Activated CD4-positive, alpha-beta T cell treated with anti-CD3 and anti-CD28 coated beads, Interleukin-2, amount 10 ng/mL, durations not matched to agents 7 days and 5 days (primary cell): ENCODE data around the gene DCTPP1. TPM values are rescaled to one million over a fixed set of nuclear protein-coding genes. Genes with fewer than 3 reads are reported as not detected.
"Not testable (repeated sequence)": the region's sequence is repeated elsewhere in the genome, so short reads cannot be mapped to it uniquely, and the experiment has no call there.

ENCODE experiments used
- CTCF ChIA-PET: fragments of 350-600 bp; sonication (Branson Sonifier 250); formaldehyde crosslinking; loops from one replicate; lab custom pipeline; 2021; ENCODE audit warnings: antibody characterized with exemption; lab: Charles Lee
- POLR2A ChIA-PET: fragments of 350-600 bp; sonication (Branson Sonifier 250); formaldehyde crosslinking; loops from one replicate; lab custom pipeline; 2021; ENCODE audit warnings: antibody characterized with exemption; lab: Charles Lee
- DNase-seq: peaks from one replicate; pipeline ENCODE4 v3.0.0-alpha.2; 2020
- H3K27ac Mint-ChIP-seq: one replicate; pipeline ENCODE4 v1.8.0; 2021; ENCODE audit warnings: mild to moderate bottlenecking, moderate library complexity, mixed read lengths
- H3K27me3 Mint-ChIP-seq: one replicate; pipeline ENCODE4 v1.8.0; 2021; ENCODE audit warnings: mixed read lengths
- H3K36me3 Mint-ChIP-seq: one replicate; pipeline ENCODE4 v1.8.0; 2021; ENCODE audit warnings: low read depth, mixed read lengths
- H3K4me1 Mint-ChIP-seq: one replicate; pipeline ENCODE4 v1.8.0; 2021; ENCODE audit warnings: mixed read lengths
- H3K4me3 Mint-ChIP-seq: one replicate; pipeline ENCODE4 v1.8.0; 2021; ENCODE audit warnings: mild to moderate bottlenecking, moderate library complexity, mixed read lengths
- H3K9me3 Mint-ChIP-seq: one replicate; pipeline ENCODE4 v1.8.0; 2021; ENCODE audit warnings: mixed read lengths
- total RNA-seq, 2 experiments: library from RNA; stranded (reverse); gene quantifications; one replicate each; pipeline ENCODE4 v1.2.3, GENCODE V29; 2021

The DCTPP1 gene
- total RNA-seq, 2 experiments from 2014 or later = 48.4 to 51.4 TPM

GRCh38 chr16:30407102-30407803 lies 22.6 kb downstream of the DCTPP1 start, which contains the start of gene ZNF771:
TSS of gene ZNF771 (plus strand) at chr16:30407606. CDS start at chr16:30408054, 448 bp downstream.
- H3K27me3 Mint-ChIP-seq = peaks cover 6% of the 10 kb centered on the region
- ChIA-PET CTCF (interaction anchor here (0.5 to 4.5 kb wide), 11 partner anchors 9 to 335 kb away, joined by 3 to 47 read pairs (median 5); partner anchors contain the start of genes DCTPP1, SEPTIN1 and ZNF48), POLR2A (interaction anchor here (0.5 to 1.0 kb wide), 2 partner anchors 22 to 72 kb away, joined by 3 to 5 read pairs; no protein-coding TSS in a partner anchor)
- peaks cover 30% of the 10 kb centered on the region for H3K4me1 Mint-ChIP-seq
- DNase-seq = peak; percentile 91
- peak within 1 kb of the TSS; percentile 87 for H3K4me3 Mint-ChIP-seq
- peak within 1 kb of the TSS; percentile 94 for H3K27ac Mint-ChIP-seq
- H3K36me3 Mint-ChIP-seq = peaks cover 2% of the 10 kb centered on the region
- H3K9me3 Mint-ChIP-seq = no peaks in the 10 kb centered on the region

DNA sequence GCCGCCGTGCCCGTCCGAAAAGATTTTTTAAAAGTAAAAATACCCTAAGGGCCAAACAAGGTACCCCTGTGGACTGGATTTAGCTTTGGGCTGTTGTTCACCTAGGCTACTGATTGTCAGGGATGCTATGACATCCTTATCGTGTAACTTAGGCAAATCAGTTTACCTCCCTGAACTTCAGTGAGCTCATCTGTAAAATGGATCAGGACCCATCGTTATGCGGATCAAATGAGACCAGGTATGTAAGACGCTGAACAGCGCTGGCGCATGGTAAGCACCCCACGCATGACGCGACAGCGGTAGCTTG lies 23.1 kb downstream of the DCTPP1 start:
- no peaks in the 10 kb centered on the region for H3K9me3 Mint-ChIP-seq
- peak overlapping the region; percentile 87 for H3K4me3 Mint-ChIP-seq
- no peak for DNase-seq
- ChIA-PET CTCF (interaction anchor here (1.0 to 4.5 kb wide), 7 partner anchors 8 to 209 kb away, joined by 3 to 47 read pairs (median 7); partner anchors contain the start of genes DCTPP1 and ZNF48), POLR2A (interaction anchor here (0.5 to 1.0 kb wide), 2 partner anchors 22 to 72 kb away, joined by 3 to 5 read pairs; no protein-coding TSS in a partner anchor)
- H3K27ac Mint-ChIP-seq = peak overlapping the region; percentile 94
- peaks cover 6% of the 10 kb centered on the region for H3K27me3 Mint-ChIP-seq
- no peaks in the 10 kb centered on the region for H3K36me3 Mint-ChIP-seq
- peaks cover 27% of the 10 kb centered on the region for H3K4me1 Mint-ChIP-seq

DNA sequence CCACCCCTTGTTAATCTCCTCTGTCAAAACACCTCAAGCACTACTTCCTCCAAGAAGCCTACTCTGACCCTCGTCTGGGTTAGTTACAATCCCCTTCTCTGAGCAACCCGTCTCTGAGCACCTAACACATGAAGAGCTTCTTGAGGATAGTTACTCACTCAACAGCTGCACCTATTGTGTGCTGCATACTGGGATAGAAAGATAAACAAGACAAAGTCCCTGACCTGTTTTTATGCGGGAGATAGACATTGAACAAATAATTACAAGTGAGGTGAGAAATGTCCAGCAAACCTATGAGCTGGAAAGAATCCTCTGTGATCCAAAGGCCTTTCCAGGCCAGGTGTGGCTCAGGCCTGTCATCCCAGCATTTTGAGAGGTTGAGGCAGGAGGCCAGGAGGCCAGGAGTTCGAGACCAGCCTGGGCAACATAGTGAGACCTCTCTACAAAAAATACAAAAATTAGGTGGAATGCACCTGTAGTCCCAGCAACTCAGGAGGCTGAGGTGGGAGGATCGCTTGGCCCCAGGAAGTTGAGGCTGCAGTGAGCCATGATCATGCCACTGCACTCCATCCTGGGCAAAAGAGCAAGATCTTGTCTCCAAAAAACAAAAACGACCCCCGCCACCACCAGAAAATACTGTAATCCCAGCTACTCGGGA lies 27.9 kb downstream of the DCTPP1 start:
- Mint-ChIP-seq H3K27ac (no peak overlapping the region), H3K36me3 (peaks cover 15% of the 10 kb centered on the region), H3K9me3 (no peaks in the 10 kb centered on the region), H3K4me3 (peak overlapping the region; percentile 78), H3K4me1 (peaks cover 37% of the 10 kb centered on the region), H3K27me3 (peaks cover 6% of the 10 kb centered on the region)
- CTCF ChIA-PET = interaction anchor here (1.2 to 1.8 kb wide), 4 partner anchors 8 to 19 kb away, joined by 3 to 4 read pairs (median 4); partner anchors contain the start of gene SEPTIN1
- POLR2A ChIA-PET = interaction anchor here (0.6 kb wide), 1 partner anchor 31 kb away, joined by 3 read pairs; the partner anchor contains the start of gene TBC1D10B
- DNase-seq = no peak

GRCh38 chr16:30399435-30400186 lies 30.2 kb downstream of the DCTPP1 start:
- peaks cover 22% of the 10 kb centered on the region for H3K36me3 Mint-ChIP-seq
- CTCF ChIA-PET = interaction anchor here (0.6 to 3.2 kb wide), 5 partner anchors 8 to 28 kb away, joined by 3 to 18 read pairs (median 6); partner anchors contain the start of genes SEPTIN1, TBC1D10B and ZNF771

DNA sequence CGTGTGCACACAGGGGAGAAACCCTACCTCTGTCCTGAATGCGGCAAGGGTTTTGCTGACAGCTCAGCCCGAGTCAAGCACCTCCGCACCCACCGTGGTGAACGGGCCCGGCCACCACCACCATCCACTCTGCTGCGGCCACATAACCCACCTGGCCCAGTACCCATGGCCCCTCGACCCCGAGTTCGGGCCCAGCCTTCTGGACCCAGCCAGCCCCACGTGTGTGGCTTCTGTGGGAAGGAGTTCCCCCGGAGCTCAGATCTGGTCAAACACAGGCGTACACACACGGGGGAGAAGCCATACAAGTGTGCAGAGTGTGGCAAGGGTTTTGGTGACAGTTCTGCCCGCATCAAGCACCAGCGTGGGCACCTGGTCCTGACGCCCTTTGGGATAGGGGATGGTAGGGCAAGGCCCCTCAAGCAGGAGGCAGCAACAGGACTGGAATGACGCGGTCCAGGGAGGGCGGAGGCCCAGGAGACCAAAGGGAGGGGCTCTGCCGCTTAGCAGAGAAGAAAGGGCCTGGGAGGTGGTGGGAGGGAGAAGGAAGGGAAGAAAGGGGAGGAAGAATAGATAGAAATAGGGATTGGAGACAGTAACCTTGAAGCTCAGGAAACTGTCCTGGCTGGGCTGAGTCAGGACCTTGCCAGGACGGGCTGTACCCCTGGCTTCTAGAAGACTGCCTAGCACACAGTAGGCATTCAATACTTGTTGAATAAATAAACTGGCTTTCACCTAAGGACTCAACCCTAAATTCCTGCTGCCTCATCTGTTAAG lies 31.0 kb downstream of the DCTPP1 start:
- H3K4me1 Mint-ChIP-seq = peaks cover 51% of the 10 kb centered on the region
- peak overlapping the region; percentile 73 for H3K27ac Mint-ChIP-seq
- POLR2A ChIA-PET = no interaction called here
- H3K36me3 Mint-ChIP-seq = peaks cover 22% of the 10 kb centered on the region
- H3K4me3 Mint-ChIP-seq = no peak overlapping the region
- no peak for DNase-seq
- H3K9me3 Mint-ChIP-seq = no peaks in the 10 kb centered on the region
- H3K27me3 Mint-ChIP-seq = peaks cover 1% of the 10 kb centered on the region
- CTCF ChIA-PET = interaction anchor here (1.6 to 3.2 kb wide), 4 partner anchors 9 to 28 kb away, joined by 5 to 18 read pairs (median 8); partner anchors contain the start of genes SEPTIN1, TBC1D10B and ZNF771

More at GRCh38 chr16:30399435-30400186, 30.2 kb downstream of the DCTPP1 start:
- Mint-ChIP-seq H3K4me1 (peaks cover 45% of the 10 kb centered on the region), H3K27me3 (peaks cover 6% of the 10 kb centered on the region), H3K9me3 (no peaks in the 10 kb centered on the region), H3K4me3 (peak overlapping the region; percentile 78), H3K27ac (peak overlapping the region; percentile 82)
- DNase-seq = no peak
- POLR2A ChIA-PET = no interaction called here

- ChIA-PET CTCF (interaction anchor here (1.1 to 3.2 kb wide), 3 partner anchors 10 to 38 kb away, joined by 3 to 18 read pairs (median 11); partner anchors contain the start of genes SEPTIN1 and ZNF771), POLR2A (no interaction called here)
- Mint-ChIP-seq H3K36me3 (peaks cover 22% of the 10 kb centered on the region), H3K4me1 (peaks cover 51% of the 10 kb centered on the region), H3K9me3 (no peaks in the 10 kb centered on the region), H3K27me3 (no peaks in the 10 kb centered on the region), H3K4me3 (no peak overlapping the region), H3K27ac (no peak overlapping the region)
- no peak for DNase-seq
Measured at GRCh38 chr16:30397776-30398660, 31.8 kb downstream of the DCTPP1 start.

DNA sequence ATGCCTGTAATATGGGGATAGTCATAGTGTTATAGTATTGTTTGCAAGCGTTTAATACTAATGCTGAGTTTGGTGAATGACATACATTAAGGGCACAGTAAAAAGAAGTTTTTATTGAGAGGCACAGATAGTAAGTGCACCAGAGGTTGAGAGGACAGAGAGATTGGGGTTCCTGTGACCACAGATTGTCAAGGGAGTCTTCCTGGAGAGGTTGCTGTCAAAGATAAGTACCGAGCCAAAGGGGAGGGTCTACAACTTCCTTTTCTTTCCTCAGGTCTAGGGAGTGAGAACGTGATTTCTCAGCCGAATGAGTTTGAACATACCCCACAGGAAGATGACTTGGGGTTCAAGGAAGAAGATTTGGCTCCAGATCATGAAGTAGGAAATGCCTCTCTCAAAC lies 32.8 kb downstream of the DCTPP1 start:
- POLR2A ChIA-PET = no interaction called here
- Mint-ChIP-seq H3K27ac (peak overlapping the region; percentile 50), H3K36me3 (peaks cover 22% of the 10 kb centered on the region), H3K9me3 (no peaks in the 10 kb centered on the region), H3K27me3 (no peaks in the 10 kb centered on the region), H3K4me1 (peaks cover 51% of the 10 kb centered on the region), H3K4me3 (peak overlapping the region; percentile 95)
- DNase-seq = no peak
- CTCF ChIA-PET = interaction anchor here (2.5 to 3.2 kb wide), 2 partner anchors 11 to 14 kb away, joined by 11 to 18 read pairs; partner anchors contain the start of genes SEPTIN1 and ZNF771

DNA sequence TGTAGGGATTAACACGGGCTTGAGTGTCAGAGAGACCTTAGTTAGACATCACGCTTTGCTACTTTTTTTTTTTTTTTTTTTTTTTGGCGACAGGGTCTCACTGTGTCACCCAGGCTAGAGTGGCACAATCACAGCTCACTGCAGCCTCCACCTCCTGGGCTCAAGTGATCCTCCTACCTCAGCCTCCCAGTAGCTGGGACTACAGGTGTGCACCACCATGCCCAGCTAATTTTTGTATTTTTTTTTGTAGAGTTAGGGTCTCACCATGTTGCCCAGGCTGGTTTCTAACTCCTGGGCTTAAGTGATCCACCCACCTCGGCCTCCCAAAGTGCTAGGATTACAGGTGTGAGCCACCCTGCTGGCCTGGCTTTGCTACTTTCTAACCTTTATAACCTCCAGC lies 33.2 kb downstream of the DCTPP1 start:
- H3K27ac Mint-ChIP-seq = peak overlapping the region; percentile 50
- CTCF ChIA-PET = interaction anchor here (0.6 to 2.6 kb wide), 7 partner anchors 12 to 272 kb away, joined by 3 to 24 read pairs (median 5); partner anchors contain the start of genes MYL11, SEPTIN1, TBC1D10B and ZNF771
- H3K4me3 Mint-ChIP-seq = peak overlapping the region; percentile 95
- H3K36me3 Mint-ChIP-seq = peaks cover 22% of the 10 kb centered on the region
- DNase-seq, H3K9me3 Mint-ChIP-seq, POLR2A ChIA-PET, H3K27me3 Mint-ChIP-seq: not testable (repeated sequence)
- H3K4me1 Mint-ChIP-seq = peaks cover 50% of the 10 kb centered on the region

- Mint-ChIP-seq H3K4me3 (peak overlapping the region; percentile 95), H3K4me1 (peaks cover 44% of the 10 kb centered on the region), H3K27me3 (no peaks in the 10 kb centered on the region), H3K9me3 (no peaks in the 10 kb centered on the region), H3K27ac (peak overlapping the region; percentile 87), H3K36me3 (peaks cover 22% of the 10 kb centered on the region)
- CTCF ChIA-PET = interaction anchor here (0.6 to 2.6 kb wide), 12 partner anchors 9 to 298 kb away, joined by 3 to 24 read pairs (median 4); partner anchors contain the start of genes DCTPP1, MYL11, SEPTIN1 and TBC1D10B
- DNase-seq = no peak
- POLR2A ChIA-PET = interaction anchor here (1.5 kb wide), 1 partner anchor 14 kb away, joined by 9 read pairs; the partner anchor contains the start of gene SEPTIN1
Measured at GRCh38 chr16:30395992-30396585, 33.7 kb downstream of the DCTPP1 start.
